WTC11 (cell line): ENCODE measurements around the gene DLX1. TPM values are rescaled to one million over a fixed set of nuclear protein-coding genes. Genes with fewer than 3 reads are reported as not detected.

Experiments used
- ATAC-seq: fragments of 200-7000 bp; cut with Tn5 transposase; 2 replicates; pipeline ENCODE4 v1.10.0; 2021; ENCODE audit warnings: mild to moderate bottlenecking, moderate library complexity
- Bru-seq: library from RNA; stranded (reverse); fragments of 400-500 nt; gene quantifications from one replicate; lab custom pipeline; 2021; lab: Mats Ljungman, UMichigan
- CTCF ChIA-PET: fragments of 300-600 bp; sonication (Branson Sonifier 250); formaldehyde crosslinking; loops from one replicate; lab custom pipeline; 2021; ENCODE audit warnings: antibody characterized with exemption; lab: Charles Lee
- POLR2A ChIA-PET: fragments of 350-600 bp; sonication (Branson Sonifier 250); formaldehyde crosslinking; loops from one replicate; lab custom pipeline; 2021; ENCODE audit warnings: antibody characterized with exemption; lab: Charles Lee
- DNase-seq: peaks from one replicate; pipeline ENCODE4 v3.0.0; 2021; ENCODE audit warnings: low spot score
- H3K27ac Mint-ChIP-seq: 2 replicates; pipeline ENCODE4 v1.8.0; 2021; ENCODE audit warnings: mixed read lengths
- H3K27me3 Mint-ChIP-seq: 2 replicates; pipeline ENCODE4 v1.8.0; 2021; ENCODE audit warnings: low read depth, mild to moderate bottlenecking, moderate library complexity, mixed read lengths
- H3K36me3 Mint-ChIP-seq: 2 replicates; pipeline ENCODE4 v1.8.0; 2021; ENCODE audit warnings: mixed read lengths
- H3K4me1 Mint-ChIP-seq: 2 replicates; pipeline ENCODE4 v1.8.0; 2022; ENCODE audit warnings: mixed read lengths
- H3K4me3 Mint-ChIP-seq: 2 replicates; pipeline ENCODE4 v1.8.0; 2021; ENCODE audit warnings: mild to moderate bottlenecking, moderate library complexity, mixed read lengths
- H3K9me3 Mint-ChIP-seq: 2 replicates; pipeline ENCODE4 v1.8.0; 2021; ENCODE audit warnings: mixed read lengths
- ARID4B ChIP-seq: sonication (generic); formaldehyde crosslinking; IDR thresholded peaks from 2 replicates; pipeline ENCODE4 v1.8.0; 2023; ENCODE audit warnings: missing genetic modification reagents, mild to moderate bottlenecking, borderline replicate concordance
- E2F5 ChIP-seq: sonication (generic); formaldehyde crosslinking; IDR thresholded peaks from 2 replicates; pipeline ENCODE4 v1.8.1; 2022; ENCODE audit warnings: mild to moderate bottlenecking, moderate library complexity, missing genetic modification reagents
- ELF4 ChIP-seq: sonication (generic); formaldehyde crosslinking; IDR thresholded peaks from 2 replicates; pipeline ENCODE4 v1.8.1; 2022; ENCODE audit warnings: low read depth, mild to moderate bottlenecking, moderate library complexity, missing genetic modification reagents
- ESRRA ChIP-seq: sonication (generic); formaldehyde crosslinking; IDR thresholded peaks from 2 replicates; pipeline ENCODE4 v1.8.1; 2022; ENCODE audit warnings: mild to moderate bottlenecking, missing genetic modification reagents, borderline replicate concordance
- FOXP1 ChIP-seq: sonication (generic); formaldehyde crosslinking; IDR thresholded peaks from 2 replicates; pipeline ENCODE4 v1.8.0; 2022; ENCODE audit warnings: missing genetic modification reagents, mild to moderate bottlenecking, moderate library complexity, borderline replicate concordance
- FOXP4 ChIP-seq: sonication (generic); formaldehyde crosslinking; IDR thresholded peaks from 2 replicates; pipeline ENCODE4 v1.8.0; 2022; ENCODE audit warnings: mild to moderate bottlenecking, missing genetic modification reagents
- GTF2I ChIP-seq: fragments of 250-450 bp; sonication (Bioruptor Pico); conservative IDR thresholded peaks from 2 replicates; pipeline ENCODE4 v1.4.0; 2021; ENCODE audit warnings: mild to moderate bottlenecking
- HMGXB4 ChIP-seq: sonication (generic); formaldehyde crosslinking; IDR thresholded peaks from 2 replicates; pipeline ENCODE4 v1.8.1; 2023; ENCODE audit warnings: mild to moderate bottlenecking, moderate library complexity, missing genetic modification reagents
- IRF2 ChIP-seq: sonication (generic); formaldehyde crosslinking; IDR thresholded peaks from 2 replicates; pipeline ENCODE4 v1.8.0; 2022; ENCODE audit warnings: low read depth, missing genetic modification reagents, borderline replicate concordance
- KAT7 ChIP-seq: sonication (generic); formaldehyde crosslinking; IDR thresholded peaks from 2 replicates; pipeline ENCODE4 v1.8.1; 2023; ENCODE audit warnings: missing genetic modification reagents, mild to moderate bottlenecking, borderline replicate concordance
- MXD4 ChIP-seq: fragments of 250-450 bp; sonication (Bioruptor Pico); IDR thresholded peaks from 2 replicates; pipeline ENCODE4 v1.8.0; 2021; ENCODE audit warnings: mild to moderate bottlenecking, moderate library complexity, borderline replicate concordance
- PRRX2 ChIP-seq: fragments of 250-450 bp; sonication (Bioruptor Pico); IDR thresholded peaks from 2 replicates; pipeline ENCODE4 v1.8.0; 2021; ENCODE audit warnings: mild to moderate bottlenecking
- RORB ChIP-seq: fragments of 250-450 bp; sonication (Bioruptor Pico); IDR thresholded peaks from 2 replicates; pipeline ENCODE4 v1.9.0; 2021; ENCODE audit warnings: mild to moderate bottlenecking
- SOX15 ChIP-seq: fragments of 250-450 bp; sonication (Bioruptor Pico); IDR thresholded peaks from 2 replicates; pipeline ENCODE4 v1.9.0; 2021; ENCODE audit warnings: mild to moderate bottlenecking
- TEAD1 ChIP-seq: sonication (generic); formaldehyde crosslinking; IDR thresholded peaks from 2 replicates; pipeline ENCODE4 v1.8.0; 2022; ENCODE audit warnings: mild to moderate bottlenecking, missing genetic modification reagents
- TP53 ChIP-seq: sonication (generic); formaldehyde crosslinking; IDR thresholded peaks from 2 replicates; pipeline ENCODE4 v1.8.1; 2023; ENCODE audit warnings: mild to moderate bottlenecking, missing genetic modification reagents
- ZMAT4 ChIP-seq: fragments of 250-450 bp; sonication (Bioruptor Pico); IDR thresholded peaks from 2 replicates; pipeline ENCODE4 v1.9.0; 2021; ENCODE audit warnings: mild to moderate bottlenecking
- ZNF138 ChIP-seq: sonication (generic); formaldehyde crosslinking; conservative IDR thresholded peaks from 2 replicates; pipeline ENCODE4 v1.8.1; 2022; ENCODE audit warnings: mild to moderate bottlenecking, moderate library complexity, missing genetic modification reagents
- ZNF263 ChIP-seq: sonication (generic); formaldehyde crosslinking; IDR thresholded peaks from 2 replicates; pipeline ENCODE4 v1.8.1; 2022; ENCODE audit warnings: low read depth, mild to moderate bottlenecking, moderate library complexity, missing genetic modification reagents
- ZNF512 ChIP-seq: sonication (generic); formaldehyde crosslinking; IDR thresholded peaks from 2 replicates; pipeline ENCODE4 v1.8.1; 2022; ENCODE audit warnings: missing genetic modification reagents, borderline replicate concordance
- long read RNA-seq, 3 experiments: library from RNA in 1 of 3; library from capped mRNA in 1 of 3; library from polyadenylated mRNA in 1 of 3; unstranded in 2 of 3; stranded (forward) in 1 of 3; transcript quantifications; one replicate each; pipeline ENCODE4 v2.0.0, GENCODE V29; 2021
- total RNA-seq: library from RNA; stranded (reverse); gene quantifications from 3 replicates; pipeline ENCODE4 v1.2.3, GENCODE V29; 2021

DLX1 gene
- total RNA-seq (not detected in 3 replicates), Bru-seq, nascent RNA (percentile 15 among the genes with signal in this experiment)
- long read RNA-seq, experiment 1: 0 reads
- long read RNA-seq, experiment 2: 0 reads
- long read RNA-seq, experiment 3: 0 reads

GRCh38 chr2:172085460-172086159, at the start of gene DLX1:
TSS of gene DLX1 (plus strand) at chr2:172085507. CDS start at chr2:172085678, 171 bp downstream.
- TF ChIP-seq MXD4 (no peak), GTF2I (CRISPR knock-in tag) (no peak), FOXP4 (CRISPR knock-in tag) (no peak), FOXP1 (CRISPR knock-in tag) (no peak), TEAD1 (CRISPR knock-in tag) (no peak), TP53 (CRISPR knock-in tag) (no peak), IRF2 (CRISPR knock-in tag) (no peak), ZMAT4 (no peak), SOX15 (no peak), E2F5 (CRISPR knock-in tag) (no peak), ELF4 (CRISPR knock-in tag) (no peak), ARID4B (CRISPR knock-in tag) (no peak)
- TF ChIP-seq, all 79 proteins: peak for 0
- CTCF ChIA-PET: interaction anchor here (0.6 to 7.6 kb wide), 8 partner anchors 10 to 73 kb away, joined by 3 to 123 read pairs (median 4); partner anchors contain the start of gene DLX2
- Mint-ChIP-seq H3K9me3 (no peaks in the 10 kb centered on the region), H3K27me3 (peaks cover 100% of the 10 kb centered on the region), H3K4me3 (peak within 1 kb of the TSS; percentile 87), H3K4me1 (peaks cover 82% of the 10 kb centered on the region), H3K36me3 (no peaks in the 10 kb centered on the region), H3K27ac (no peak within 1 kb of the TSS; the same call in 1 of the 2 replicates)
- DNase-seq (peak; percentile 50), ATAC-seq (peak; percentile 5)
- POLR2A ChIA-PET: interaction anchor here (1.0 to 4.1 kb wide), 6 partner anchors 10 to 163 kb away, joined by 3 to 13 read pairs (median 4); partner anchors contain the start of gene HAT1

GRCh38 chr2:172038121-172038520, 47.2 kb upstream of the DLX1 start:
- ChIA-PET CTCF (interaction anchor here (0.6 to 1.3 kb wide), 5 partner anchors 9 to 247 kb away, joined by 3 to 5 read pairs (median 3); no protein-coding TSS in a partner anchor), POLR2A (no interaction called here)
- no peaks in the 10 kb centered on the region; the same call in 1 of the 2 replicates for H3K36me3 Mint-ChIP-seq
- ATAC-seq (no peak), DNase-seq (no peak)
- H3K4me3 Mint-ChIP-seq: no peak overlapping the region
- H3K4me1 Mint-ChIP-seq: no peaks in the 10 kb centered on the region
- H3K27ac Mint-ChIP-seq: no peak overlapping the region
- no peaks in the 10 kb centered on the region for H3K27me3 Mint-ChIP-seq
- H3K9me3 Mint-ChIP-seq: no peaks in the 10 kb centered on the region
- no peak for TF ChIP-seq ZNF263 (CRISPR knock-in tag)
- no peak for TF ChIP-seq HMGXB4 (CRISPR knock-in tag)
- TF ChIP-seq ESRRA (CRISPR knock-in tag): no peak
- no peak for TF ChIP-seq ZNF138 (CRISPR knock-in tag)
- no peak for TF ChIP-seq KAT7
- TF ChIP-seq ZNF512 (CRISPR knock-in tag): no peak
- no peak for TF ChIP-seq RORB (CRISPR knock-in tag)
- no peak for TF ChIP-seq PRRX2
- TF ChIP-seq, all 79 proteins: peak for 0
